Measurements from ENCODE around the gene ELFN1. TPM values are rescaled to one million over a fixed set of nuclear protein-coding genes. Genes with fewer than 3 reads are reported as not detected.
A peak's percentile ranks its signal among the peaks of the same experiment; 100 is the strongest.

The ELFN1 gene
- total RNA-seq, 3 donors from 2014 or later: 0.59 to 1.3 (median 0.96) TPM

- peaks cover 0 to 10% of the 10 kb centered on the region in 2 donors for H3K27me3 ChIP-seq
- TF ChIP-seq CTCF (IDR thresholded peaks at IDR 0.05) (no peak), POLR2A (IDR thresholded peaks at IDR 0.05) (no peak), POLR2AphosphoS5 (IDR thresholded peaks at IDR 0.05) (no peak)
- H3K9me3 ChIP-seq: no peaks in the 10 kb centered on the region
- peak in 1 of 2 donors; percentile 25 for DNase-seq (ENCODE audit: low spot score in 2 of 2)
- no peaks in the 10 kb centered on the region for H3K36me3 ChIP-seq
- H3K4me1 ChIP-seq: no peaks in the 10 kb centered on the region
- no peak overlapping the region for H3K4me3 ChIP-seq
- H3K27ac ChIP-seq: no peak overlapping the region
- intact Hi-C loops (cut with DNase I; ENCODE audit: low total_unique reads): no loop called here
Observed at GRCh38 chr7:1695800-1696454, 25.9 kb downstream of the ELFN1 start.

DNA sequence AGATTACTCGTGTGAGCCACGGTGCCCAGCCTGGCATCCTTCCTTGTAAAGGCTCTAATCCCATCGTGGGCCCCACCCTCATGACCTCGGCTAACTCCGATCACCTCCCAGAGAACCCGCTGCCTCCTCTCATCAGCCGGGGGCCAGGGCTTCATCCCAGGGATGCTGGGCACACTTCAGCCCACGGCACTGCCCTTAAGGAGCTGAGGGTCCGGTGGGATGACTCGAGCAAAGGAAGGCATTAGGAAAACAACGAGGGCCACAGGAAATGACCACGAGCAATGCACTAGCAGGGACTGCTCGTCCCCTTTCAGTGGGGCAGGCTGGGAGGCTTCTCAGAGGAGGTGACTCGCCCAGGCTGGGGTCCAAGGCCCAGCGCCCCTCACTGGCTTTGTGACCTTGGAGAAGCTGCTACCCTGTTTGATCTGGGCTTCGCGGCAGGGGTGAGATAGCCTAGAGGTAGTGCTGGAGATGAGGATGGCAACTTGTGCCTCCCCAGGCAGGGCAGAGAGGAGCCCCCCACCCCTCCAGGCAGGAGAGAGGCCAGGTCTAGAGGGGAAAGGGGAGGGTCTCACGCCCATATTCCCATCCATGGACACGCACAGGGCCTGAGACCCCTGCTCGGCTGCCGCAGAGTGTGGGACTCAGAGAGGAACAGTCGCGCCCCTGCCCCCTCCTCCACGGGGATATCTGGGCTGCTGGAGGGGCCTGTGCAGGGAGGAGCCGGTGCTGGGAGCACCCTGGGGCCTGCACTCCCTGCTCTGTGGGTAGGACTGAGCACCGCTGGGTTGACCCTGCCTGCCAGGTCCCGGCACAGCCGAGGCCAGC lies 26.8 kb downstream of the ELFN1 start:
- TF ChIP-seq POLR2A (IDR thresholded peaks at IDR 0.05) (no peak), CTCF (IDR thresholded peaks at IDR 0.05) (no peak), POLR2AphosphoS5 (IDR thresholded peaks at IDR 0.05) (no peak)
- Histone ChIP-seq H3K27ac (no peak overlapping the region), H3K27me3 (peaks cover 0 to 10% of the 10 kb centered on the region in 2 donors), H3K36me3 (no peaks in the 10 kb centered on the region), H3K4me3 (no peak overlapping the region), H3K9me3 (peaks cover 0 to under 1% of the 10 kb centered on the region in 2 donors), H3K4me1 (no peaks in the 10 kb centered on the region)
- intact Hi-C loops (cut with DNase I; ENCODE audit: low total_unique reads): no loop called here
- DNase-seq (ENCODE audit: low spot score in 2 of 2): peak in 1 of 2 donors; percentile 20

DNA sequence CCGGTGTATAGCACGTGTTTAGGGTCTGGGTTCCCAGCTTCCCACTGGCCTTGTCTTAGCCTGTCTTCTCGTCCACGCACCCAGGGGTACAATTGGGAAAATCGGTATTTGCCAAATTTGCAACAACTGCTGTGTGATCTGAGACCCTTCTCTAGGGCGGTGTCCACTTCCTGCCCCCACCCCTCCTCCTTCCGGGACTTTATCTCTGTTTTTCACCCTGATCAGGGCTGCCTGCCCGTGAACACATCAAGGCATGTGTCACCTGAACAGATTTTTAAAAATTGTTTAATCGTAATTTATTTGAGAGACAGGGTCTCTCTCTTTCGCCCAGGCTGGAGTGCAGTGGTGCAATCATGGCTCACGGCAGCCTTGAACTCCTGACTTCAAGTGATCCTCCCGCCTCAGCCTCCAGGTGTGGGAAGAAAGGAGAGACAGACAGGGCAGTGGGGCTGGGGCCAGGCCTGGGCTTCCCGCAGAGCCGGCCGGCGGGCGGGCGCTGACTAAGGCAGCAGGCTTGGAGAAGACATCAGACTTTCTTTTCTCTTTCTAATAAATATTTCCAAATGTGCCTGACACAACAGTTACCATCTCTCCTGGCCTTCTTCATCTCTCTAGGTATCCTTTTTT lies 27.5 kb downstream of the ELFN1 start:
- no peak overlapping the region for H3K27ac ChIP-seq
- H3K4me3 ChIP-seq: no peak overlapping the region
- peaks cover 0 to 10% of the 10 kb centered on the region in 2 donors for H3K27me3 ChIP-seq
- H3K9me3 ChIP-seq: peaks cover 0 to 8% of the 10 kb centered on the region in 2 donors
- H3K4me1 ChIP-seq: no peaks in the 10 kb centered on the region
- DNase-seq (ENCODE audit: low spot score in 2 of 2): peak in 1 of 2 donors; percentile 43
- no peaks in the 10 kb centered on the region for H3K36me3 ChIP-seq
- intact Hi-C loops (cut with DNase I; ENCODE audit: low total_unique reads): no loop called here
- TF ChIP-seq CTCF (IDR thresholded peaks at IDR 0.05): no peak
- no peak for TF ChIP-seq POLR2AphosphoS5 (IDR thresholded peaks at IDR 0.05)
- no peak for TF ChIP-seq POLR2A (IDR thresholded peaks at IDR 0.05)

- H3K9me3 ChIP-seq: peaks cover 0 to 12% of the 10 kb centered on the region in 2 donors
- no peaks in the 10 kb centered on the region for H3K4me1 ChIP-seq
- no peak overlapping the region for H3K4me3 ChIP-seq
- TF ChIP-seq POLR2A (IDR thresholded peaks at IDR 0.05) (no peak), POLR2AphosphoS5 (IDR thresholded peaks at IDR 0.05) (no peak)
- intact Hi-C loops (cut with DNase I; ENCODE audit: low total_unique reads): no loop called here
- H3K27ac ChIP-seq: no peak overlapping the region
- no peak for DNase-seq (ENCODE audit: low spot score in 2 of 2)
- H3K36me3 ChIP-seq: no peaks in the 10 kb centered on the region
- peaks cover 0 to 6% of the 10 kb centered on the region in 2 donors for H3K27me3 ChIP-seq
Observed at GRCh38 chr7:1698201-1698600, 28.1 kb downstream of the ELFN1 start.

GRCh38 chr7:1698951-1699350 lies 28.9 kb downstream of the ELFN1 start:
- intact Hi-C loops (cut with DNase I; ENCODE audit: low total_unique reads): no loop called here
- Histone ChIP-seq H3K36me3 (no peaks in the 10 kb centered on the region), H3K4me1 (no peaks in the 10 kb centered on the region), H3K27ac (no peak overlapping the region), H3K4me3 (no peak overlapping the region), H3K27me3 (peaks cover 0 to 1% of the 10 kb centered on the region in 2 donors), H3K9me3 (peaks cover 0 to 12% of the 10 kb centered on the region in 2 donors)
- TF ChIP-seq POLR2A (IDR thresholded peaks at IDR 0.05) (no peak), POLR2AphosphoS5 (IDR thresholded peaks at IDR 0.05) (no peak), CTCF (IDR thresholded peaks at IDR 0.05) (no peak)
- DNase-seq (ENCODE audit: low spot score in 2 of 2): no peak
